Neuronal stem cell (in vitro differentiated cells): ENCODE data around the gene KCNQ1.

ENCODE experiments used
- DNase-seq: peaks from one replicate; pipeline ENCODE4 v3.0.0-alpha.2; 2013; ENCODE audit warnings: low spot score
- H2AFZ ChIP-seq: one replicate; pipeline ENCODE4 v1.6.1; 2013; ENCODE audit warnings: mild to moderate bottlenecking, low read length, inconsistent platforms
- H2AK5ac ChIP-seq: 2 replicates; pipeline ENCODE4 v1.6.1; 2013; ENCODE audit warnings: low read depth, mild to moderate bottlenecking, inconsistent platforms, low read length, moderate library complexity, mixed read lengths
- H2BK120ac ChIP-seq: 2 replicates; pipeline ENCODE4 v1.6.1; 2013; ENCODE audit warnings: low read depth, mild to moderate bottlenecking, inconsistent platforms, low read length, moderate library complexity, mixed read lengths
- H2BK12ac ChIP-seq: one replicate; pipeline ENCODE4 v1.6.1; 2013; ENCODE audit warnings: low read length, inconsistent platforms
- H2BK15ac ChIP-seq: 2 replicates; pipeline ENCODE4 v1.6.1; 2013; ENCODE audit warnings: mild to moderate bottlenecking, low read length, inconsistent platforms, mixed read lengths
- H2BK5ac ChIP-seq: one replicate; pipeline ENCODE4 v1.6.1; 2013; ENCODE audit warnings: inconsistent platforms, mild to moderate bottlenecking, low read length, moderate library complexity
- H3K14ac ChIP-seq: one replicate; pipeline ENCODE4 v1.6.1; 2013; ENCODE audit warnings: low read length, inconsistent platforms
- H3K18ac ChIP-seq: 2 replicates; pipeline ENCODE4 v1.6.1; 2013; ENCODE audit warnings: low read length, inconsistent platforms
- H3K23ac ChIP-seq: 2 replicates; pipeline ENCODE4 v1.6.1; 2013; ENCODE audit warnings: low read depth, mild to moderate bottlenecking, mixed read lengths, low read length, inconsistent platforms; ENCODE audit not compliant: poor library complexity
- H3K27ac ChIP-seq: replicated peaks from 3 replicates; pipeline ENCODE4 v1.5.1; 2013; ENCODE audit warnings: low read length, inconsistent platforms
- H3K27me3 ChIP-seq, 3 experiments: 2 replicates each; pipeline ENCODE4 v1.6.1; 2013; ENCODE audit warnings: low read length in 3 of 3, mild to moderate bottlenecking in 2 of 3, inconsistent platforms in 1 of 3, low read depth in 1 of 3, mixed read lengths in 1 of 3, moderate library complexity in 1 of 3; ENCODE audit not compliant: control insufficient read depth in 3 of 3, insufficient read depth in 3 of 3
- H3K36me3 ChIP-seq, 2 donors: replicated peaks in 1 of 2; 2 replicates each; pipeline ENCODE4 v1.6.1; 2013; ENCODE audit warnings: low read length in 2 of 2; ENCODE audit not compliant: control insufficient read depth in 2 of 2, insufficient read depth in 2 of 2
- H3K4ac ChIP-seq: 2 replicates; pipeline ENCODE4 v1.6.1; 2013; ENCODE audit warnings: inconsistent platforms, mild to moderate bottlenecking, low read length, moderate library complexity
- H3K4me1 ChIP-seq, 2 donors: 1 replicate in 1 of 2; 2 replicates in 1 of 2; pipeline ENCODE4 v1.6.1; 2013; ENCODE audit warnings: low read length in 2 of 2, low read depth in 1 of 2; ENCODE audit not compliant: control insufficient read depth in 2 of 2, insufficient read depth in 1 of 2
- H3K4me2 ChIP-seq: one replicate; pipeline ENCODE4 v1.6.1; 2013; ENCODE audit warnings: mild to moderate bottlenecking, low read length, inconsistent platforms; ENCODE audit not compliant: insufficient read depth, poor library complexity, severe bottlenecking
- H3K4me3 ChIP-seq, 2 donors: 2 replicates each; pipeline ENCODE4 v1.5.1; 2013; ENCODE audit warnings: low read length in 2 of 2, mild to moderate bottlenecking in 2 of 2, inconsistent platforms in 1 of 2, moderate library complexity in 1 of 2
- H3K79me1 ChIP-seq: one replicate; pipeline ENCODE4 v1.6.1; 2013; ENCODE audit warnings: low read depth, mild to moderate bottlenecking, inconsistent platforms, low read length, moderate library complexity
- H3K9ac ChIP-seq: one replicate; pipeline ENCODE4 v1.6.1; 2013; ENCODE audit warnings: mild to moderate bottlenecking, low read depth, low read length, inconsistent platforms; ENCODE audit not compliant: poor library complexity
- H3K9me3 ChIP-seq, 2 donors: replicated peaks in 1 of 2; 2 replicates each; pipeline versions ENCODE3 to v1.6.1; 2013; ENCODE audit warnings: low read length in 2 of 2, mild to moderate bottlenecking in 2 of 2, inconsistent platforms in 1 of 2, low read depth in 1 of 2, mixed read lengths in 1 of 2, moderate library complexity in 1 of 2; ENCODE audit not compliant: control insufficient read depth in 2 of 2, insufficient read depth in 1 of 2
- H4K8ac ChIP-seq: one replicate; pipeline ENCODE4 v1.6.1; 2013; ENCODE audit warnings: low read depth, mild to moderate bottlenecking, inconsistent platforms, low read length, moderate library complexity
- H4K91ac ChIP-seq: one replicate; pipeline ENCODE4 v1.6.1; 2013; ENCODE audit warnings: low read length, low read depth, mild to moderate bottlenecking, inconsistent platforms; ENCODE audit not compliant: poor library complexity
- WGBS, 2 donors: extraction: QIAGEN DNeasy Blood & Tissue Kit; methylation state at CpG; one replicate each; pipeline ENCODE4 v1.1.7; 2013; ENCODE audit warnings: missing lambda C conversion rate in 2 of 2, mixed read lengths in 1 of 2; ENCODE audit not compliant: insufficient read length in 2 of 2, insufficient replicate concordance in 1 of 2; ENCODE audit errors: extremely low coverage in 2 of 2; 5-methylcytosine and 5-hydroxymethylcytosine counted together

The KCNQ1 gene

DNA sequence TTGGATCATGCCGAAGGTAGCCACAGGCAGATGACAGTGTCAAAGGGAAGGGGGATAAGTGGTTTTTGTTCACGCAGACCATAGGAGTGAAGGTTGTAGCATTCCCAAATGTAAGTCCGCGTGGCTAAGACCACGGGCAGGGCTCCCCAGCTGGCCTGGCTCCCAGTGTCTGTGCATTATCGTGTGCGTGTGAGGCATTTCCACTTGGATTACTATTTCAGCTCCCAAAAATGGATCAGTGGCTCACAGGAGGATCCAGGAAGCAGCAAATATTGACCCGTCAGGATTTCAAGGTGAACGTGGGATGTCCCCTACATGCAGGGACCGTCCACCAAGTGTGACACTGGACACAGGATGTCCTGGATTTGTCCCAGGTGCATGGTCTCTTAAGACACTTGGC is 430.2 kb downstream of the KCNQ1 start:
- Histone ChIP-seq H2AK5ac (peak overlapping the region; percentile 71), H3K27me3 (peaks cover 2 to 19% (median 12%) of the 10 kb centered on the region in 3 experiments), H3K23ac (no peak overlapping the region), H3K18ac (no peak overlapping the region), H2BK120ac (no peak overlapping the region), H2AFZ (no peak overlapping the region), H4K8ac (no peak overlapping the region), H2BK12ac (no peak overlapping the region), H4K91ac (no peak overlapping the region), H3K36me3 (peaks cover 0 to 1% of the 10 kb centered on the region in 2 donors), H3K14ac (no peak overlapping the region), H3K27ac (no peak overlapping the region), H3K79me1 (no peaks in the 10 kb centered on the region), H3K4me2 (no peak overlapping the region), H3K9me3 (peaks cover 12 to 13% of the 10 kb centered on the region in 2 donors), H2BK5ac (no peak overlapping the region), H3K4me1 (peaks cover 13% of the 10 kb centered on the region in 2 donors), H3K4ac (no peak overlapping the region), H3K4me3 (no peak overlapping the region), H2BK15ac (no peak overlapping the region), H3K9ac (no peak overlapping the region)
- DNase-seq: no peak
- WGBS, 2 donors: no CpG with 5 or more reads among the region's 10 CpGs

GRCh38 chr11:2877474-2877873 is 432.7 kb downstream of the KCNQ1 start:
- Histone ChIP-seq H3K9ac (no peak overlapping the region), H2BK120ac (no peak overlapping the region), H3K36me3 (peaks cover 0 to 1% of the 10 kb centered on the region in 2 donors), H2AK5ac (no peak overlapping the region), H3K4me3 (peak overlapping the region in 1 of 2 donors; percentile 48), H3K4ac (no peak overlapping the region), H2BK5ac (no peak overlapping the region), H2BK12ac (no peak overlapping the region), H2AFZ (no peak overlapping the region), H3K4me1 (peaks cover 5 to 6% of the 10 kb centered on the region in 2 donors), H3K27me3 (peaks cover 0 to 24% (median 2%) of the 10 kb centered on the region in 3 experiments), H3K79me1 (no peaks in the 10 kb centered on the region), H3K18ac (no peak overlapping the region), H3K4me2 (no peak overlapping the region), H3K9me3 (peaks cover 9 to 13% of the 10 kb centered on the region in 2 donors), H3K14ac (no peak overlapping the region), H3K23ac (no peak overlapping the region), H2BK15ac (no peak overlapping the region), H4K8ac (no peak overlapping the region), H4K91ac (no peak overlapping the region), H3K27ac (no peak overlapping the region)
- no CpG with 5 or more reads among the region's 6 CpGs for WGBS, 2 donors
- DNase-seq: no peak

DNA sequence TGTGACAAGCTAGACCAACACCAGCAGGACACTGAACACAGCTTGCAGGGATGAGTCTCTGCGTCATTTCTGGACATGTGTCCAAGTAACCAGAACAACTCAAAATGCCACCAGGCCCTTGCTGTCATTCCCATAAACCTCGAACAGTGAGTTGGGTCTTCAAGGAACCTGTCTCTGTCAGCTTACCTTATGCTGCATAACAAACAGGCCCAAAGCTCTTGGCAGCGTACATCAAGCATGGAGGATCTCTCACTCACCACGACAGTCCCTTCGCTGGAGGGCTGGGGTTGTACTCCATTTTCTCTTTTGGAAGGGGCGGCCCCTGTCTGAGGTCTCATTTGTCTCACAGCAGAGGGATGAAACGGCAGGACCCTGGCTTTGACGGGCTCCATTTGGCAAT is 434.0 kb downstream of the KCNQ1 start:
- Histone ChIP-seq H2BK12ac (no peak overlapping the region), H4K91ac (no peak overlapping the region), H4K8ac (no peak overlapping the region), H2AFZ (no peak overlapping the region), H3K4ac (no peak overlapping the region), H3K79me1 (no peaks in the 10 kb centered on the region), H3K18ac (no peak overlapping the region), H3K14ac (no peak overlapping the region), H3K23ac (no peak overlapping the region), H3K4me3 (no peak overlapping the region), H2BK5ac (no peak overlapping the region), H3K27me3 (peaks cover 0 to 37% (median 2%) of the 10 kb centered on the region in 3 experiments), H2BK120ac (no peak overlapping the region), H2BK15ac (no peak overlapping the region), H3K4me2 (no peak overlapping the region), H3K27ac (no peak overlapping the region), H2AK5ac (no peak overlapping the region), H3K4me1 (peaks cover 9 to 10% of the 10 kb centered on the region in 2 donors), H3K36me3 (peaks cover 1 to 7% of the 10 kb centered on the region in 2 donors), H3K9ac (no peak overlapping the region), H3K9me3 (peaks cover 9 to 13% of the 10 kb centered on the region in 2 donors)
- no CpG with 5 or more reads among the region's 8 CpGs for WGBS, 2 donors
- no peak for DNase-seq

- no CpG with 5 or more reads among the region's 7 CpGs for WGBS, 2 donors
These were observed 435.8 kb downstream of the KCNQ1 start for GRCh38 chr11:2880646-2881045.

More at GRCh38 chr11:2880646-2881045, 435.8 kb downstream of the KCNQ1 start:
- Histone ChIP-seq H2BK5ac (no peak overlapping the region), H3K27ac (no peak overlapping the region), H2BK12ac (no peak overlapping the region), H3K36me3 (peaks cover 0 to 7% of the 10 kb centered on the region in 2 donors), H3K23ac (peak overlapping the region; percentile 68), H3K18ac (peak overlapping the region; percentile 45), H2AK5ac (no peak overlapping the region), H2BK15ac (peak overlapping the region; percentile 87), H4K91ac (no peak overlapping the region), H3K14ac (no peak overlapping the region), H3K79me1 (peaks cover 7% of the 10 kb centered on the region), H3K9me3 (peaks cover 0 to 5% of the 10 kb centered on the region in 2 donors), H2BK120ac (no peak overlapping the region), H3K4me2 (no peak overlapping the region), H3K4me1 (peaks cover 9 to 10% of the 10 kb centered on the region in 2 donors), H3K4me3 (no peak overlapping the region), H4K8ac (no peak overlapping the region), H3K27me3 (peaks cover 0 to 45% (median 2%) of the 10 kb centered on the region in 3 experiments), H2AFZ (no peak overlapping the region), H3K9ac (peak overlapping the region; percentile 63), H3K4ac (no peak overlapping the region)
- no peak for DNase-seq
